HepG2 (cell line): ENCODE results near the gene PARK7. TPM values are rescaled to one million over a fixed set of nuclear protein-coding genes. Genes with fewer than 3 reads are reported as not detected.
A peak's percentile ranks its signal among the peaks of the same experiment; 100 is the strongest.

Experiments used
- ATF5 ChIP-seq: sonication (generic); formaldehyde crosslinking; IDR thresholded peaks from 2 replicates; pipeline ENCODE4 v1.4.0; 2020; ENCODE audit warnings: mild to moderate bottlenecking, low read depth, missing genetic modification reagents
- FLYWCH1 ChIP-seq: sonication (generic); formaldehyde crosslinking; IDR thresholded peaks from 2 replicates; pipeline ENCODE4 v1.8.1; 2023; ENCODE audit warnings: mild to moderate bottlenecking, missing genetic modification reagents
- HMG20B ChIP-seq: conservative IDR thresholded peaks from 2 replicates; pipeline ENCODE4 v1.6.1; 2016; ENCODE audit warnings: missing genetic modification reagents, missing compliant biosample characterization
- HNRNPL ChIP-seq: fragments of 200-400 bp; formaldehyde crosslinking; IDR thresholded peaks from 2 replicates; pipeline ENCODE4 v1.6.1; 2017; ENCODE audit warnings: mild to moderate bottlenecking, low read depth, low read length
- ISL2 ChIP-seq: sonication (generic); formaldehyde crosslinking; IDR thresholded peaks from 2 replicates; pipeline ENCODE4 v1.5.0; 2020; ENCODE audit warnings: missing genetic modification reagents
- SIX1 ChIP-seq: sonication (generic); formaldehyde crosslinking; IDR thresholded peaks from 2 replicates; pipeline ENCODE4 v1.4.0; 2020; ENCODE audit warnings: missing genetic modification reagents, borderline replicate concordance
- SIX4 ChIP-seq: sonication (generic); formaldehyde crosslinking; IDR thresholded peaks from 2 replicates; pipeline ENCODE4 v1.4.0; 2020; ENCODE audit warnings: missing genetic modification reagents
- SNAPC4 ChIP-seq: sonication (generic); formaldehyde crosslinking; IDR thresholded peaks from 2 replicates; pipeline ENCODE4 v1.4.0; 2020; ENCODE audit warnings: mild to moderate bottlenecking, missing genetic modification reagents
- XBP1 ChIP-seq: sonication (generic); formaldehyde crosslinking; IDR thresholded peaks from 2 replicates; pipeline ENCODE4 v1.5.0; 2020; ENCODE audit warnings: missing genetic modification reagents
- ZBTB7B ChIP-seq: sonication (generic); formaldehyde crosslinking; IDR thresholded peaks from 2 replicates; pipeline ENCODE4 v1.4.0; 2020; ENCODE audit warnings: missing genetic modification reagents
- ZGPAT ChIP-seq: IDR thresholded peaks from 2 replicates; pipeline ENCODE4 v1.6.1; 2016; ENCODE audit warnings: mild to moderate bottlenecking
- ZKSCAN1 ChIP-seq: fragments of 150-350 bp; IDR thresholded peaks from 2 replicates; pipeline ENCODE4 v1.6.1; 2014; ENCODE audit warnings: low read length
- ZKSCAN5 ChIP-seq: sonication (generic); formaldehyde crosslinking; IDR thresholded peaks from 2 replicates; pipeline ENCODE4 v1.5.1; 2020; ENCODE audit warnings: mild to moderate bottlenecking, missing genetic modification reagents
- ZMYM4 ChIP-seq: sonication (generic); formaldehyde crosslinking; IDR thresholded peaks from 2 replicates; pipeline ENCODE4 v1.8.1; 2023; ENCODE audit warnings: mild to moderate bottlenecking, missing genetic modification reagents
- ZNF251 ChIP-seq: sonication (generic); formaldehyde crosslinking; IDR thresholded peaks from 2 replicates; pipeline ENCODE4 v1.9.0; 2021; ENCODE audit warnings: mild to moderate bottlenecking, missing genetic modification reagents
- ZNF33A ChIP-seq: sonication (generic); formaldehyde crosslinking; IDR thresholded peaks from 2 replicates; pipeline ENCODE4 v1.5.1; 2020; ENCODE audit warnings: missing genetic modification reagents, mild to moderate bottlenecking, moderate library complexity, borderline replicate concordance
- ZNF451 ChIP-seq: sonication (generic); formaldehyde crosslinking; IDR thresholded peaks from 2 replicates; pipeline ENCODE4 v1.5.0; 2020; ENCODE audit warnings: mild to moderate bottlenecking, missing genetic modification reagents
- ZNF678 ChIP-seq: sonication (generic); formaldehyde crosslinking; IDR thresholded peaks from 2 replicates; pipeline ENCODE4 v1.4.0; 2020; ENCODE audit warnings: mild to moderate bottlenecking, missing genetic modification reagents
- ZNF703 ChIP-seq: sonication (generic); formaldehyde crosslinking; IDR thresholded peaks from 2 replicates; pipeline ENCODE4 v1.5.1; 2020; ENCODE audit warnings: missing genetic modification reagents, mild to moderate bottlenecking, moderate library complexity, borderline replicate concordance
- ZNF839 ChIP-seq: sonication (generic); formaldehyde crosslinking; IDR thresholded peaks from 2 replicates; pipeline ENCODE4 v1.4.0; 2020; ENCODE audit warnings: missing genetic modification reagents, mild to moderate bottlenecking, borderline replicate concordance
- ZNF850 ChIP-seq: sonication (generic); formaldehyde crosslinking; conservative IDR thresholded peaks from 2 replicates; pipeline ENCODE4 v1.9.0; 2021; ENCODE audit warnings: mild to moderate bottlenecking, missing genetic modification reagents
- polyA plus RNA-seq, 8 experiments: library from polyadenylated mRNA; depleted of rRNA in 3 of 8; stranded (reverse) in 7 of 8; unstranded in 1 of 8; fragments of >200 nt; fragmentation: Illumina TruSeq in 4 of 8; extraction: Trizol in 4 of 8; gene quantifications; 2 replicates each; pipeline versions ENCODE4 v1.2.1 to v1.2.3, GENCODE V29; 2011 to 2016; ENCODE audit warnings: low read depth in 4 of 8, missing spikeins in 1 of 8, mixed read lengths in 1 of 8; ENCODE audit not compliant: insufficient read depth in 1 of 8
- total RNA-seq, 5 experiments: library from RNA; depleted of rRNA; stranded (reverse); fragments of >200 nt; fragmentation: Illumina TruSeq; extraction: Trizol; gene quantifications; 2 replicates each; pipeline ENCODE4 v1.2.3, GENCODE V29; 2016; ENCODE audit warnings: low read depth in 1 of 5
- TF ChIP-seq, protein P1 (sequence below): sonication (generic); formaldehyde crosslinking; conservative IDR thresholded peaks from 2 replicates; pipeline ENCODE4 v1.4.0; 2020; ENCODE audit warnings: missing genetic modification reagents

PARK7 gene
- total and polyA plus RNA-seq, 2 of the 13 experiments (the other 11 are each of a cell fraction or from before 2014, with no cell fraction given): 212 to 296 TPM

DNA sequence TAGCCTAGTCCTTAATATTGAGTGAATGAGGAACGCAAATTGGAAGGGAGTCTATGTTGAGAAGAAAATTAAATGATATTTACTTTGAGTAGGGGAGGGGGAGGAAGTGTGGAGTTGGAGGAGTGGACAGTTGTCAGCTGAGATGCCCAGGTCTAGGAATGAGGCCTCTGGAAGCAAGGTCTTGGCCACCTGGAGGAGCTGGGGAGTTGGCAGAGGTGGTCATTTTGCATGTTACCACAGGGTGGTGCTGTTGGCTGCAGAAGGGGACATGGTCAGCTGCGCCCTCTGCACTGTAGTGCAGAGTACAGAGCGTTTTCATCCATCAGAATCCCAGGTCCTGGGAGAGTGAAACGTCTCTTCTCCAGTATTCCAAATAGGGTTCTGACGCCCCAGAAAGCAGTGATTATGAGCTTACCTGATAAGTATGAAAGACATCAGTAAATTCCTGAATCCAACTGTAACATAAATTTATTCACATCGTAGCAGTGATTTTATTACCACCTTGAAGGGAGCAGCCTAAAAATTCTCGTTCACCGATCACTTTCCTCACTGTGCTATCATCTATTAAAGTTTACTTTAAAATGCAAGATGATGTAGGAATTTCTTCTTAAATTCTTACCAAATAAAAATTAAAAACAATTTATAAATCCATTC, 13.8 kb downstream of the PARK7 start (continued):
- TF ChIP-seq FLYWCH1 (no peak), SIX4 (CRISPR knock-in tag) (no peak), ZNF850 (CRISPR knock-in tag) (no peak), ZNF251 (CRISPR knock-in tag) (no peak), ZNF451 (CRISPR knock-in tag) (no peak), ZNF703 (CRISPR knock-in tag) (no peak), ZKSCAN5 (CRISPR knock-in tag) (no peak), XBP1 (CRISPR knock-in tag) (no peak), HNRNPL (no peak), SNAPC4 (CRISPR knock-in tag) (no peak), SIX1 (CRISPR knock-in tag) (0 out of 2 replicates have a peak, but pooled peaks have one; percentile 24), ZGPAT (no peak), ATF5 (CRISPR knock-in tag) (no peak), ZMYM4 (peak; percentile 66), HMG20B (CRISPR knock-in tag) (no peak), ISL2 (CRISPR knock-in tag) (no peak), ZNF678 (no peak), ZBTB7B (CRISPR knock-in tag) (0 out of 2 replicates have a peak, but pooled peaks have one; percentile 33), ZKSCAN1 (no peak), ZNF33A (CRISPR knock-in tag) (no peak), ZNF839 (no peak)
- TF ChIP-seq, protein P1, sequence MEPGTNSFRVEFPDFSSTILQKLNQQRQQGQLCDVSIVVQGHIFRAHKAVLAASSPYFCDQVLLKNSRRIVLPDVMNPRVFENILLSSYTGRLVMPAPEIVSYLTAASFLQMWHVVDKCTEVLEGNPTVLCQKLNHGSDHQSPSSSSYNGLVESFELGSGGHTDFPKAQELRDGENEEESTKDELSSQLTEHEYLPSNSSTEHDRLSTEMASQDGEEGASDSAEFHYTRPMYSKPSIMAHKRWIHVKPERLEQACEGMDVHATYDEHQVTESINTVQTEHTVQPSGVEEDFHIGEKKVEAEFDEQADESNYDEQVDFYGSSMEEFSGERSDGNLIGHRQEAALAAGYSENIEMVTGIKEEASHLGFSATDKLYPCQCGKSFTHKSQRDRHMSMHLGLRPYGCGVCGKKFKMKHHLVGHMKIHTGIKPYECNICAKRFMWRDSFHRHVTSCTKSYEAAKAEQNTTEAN (CRISPR knock-in tag): no peak
